Measurements from ENCODE around the gene DNAJC18.

Gene DNAJC18

DNA sequence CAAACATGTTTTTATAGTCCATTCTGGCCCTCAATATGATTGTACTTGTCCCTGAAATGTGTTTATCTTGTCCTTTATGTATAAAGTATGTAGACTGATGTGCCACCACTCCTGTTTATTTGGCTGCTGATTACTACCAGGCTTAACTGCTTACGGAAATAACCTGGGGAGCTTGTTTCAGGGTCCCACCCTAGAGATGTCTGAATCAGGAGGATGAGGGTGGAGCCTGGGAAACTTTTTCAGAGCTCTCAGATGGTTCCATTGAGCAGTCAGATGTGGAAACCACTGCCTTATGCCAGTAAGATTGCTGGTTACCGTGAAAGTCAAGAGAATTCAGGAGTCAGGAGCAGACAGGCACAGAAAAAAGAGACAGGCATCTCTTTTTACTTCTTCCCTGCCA lies 75.4 kb downstream of the DNAJC18 start:
- no peak for DNase-seq (ENCODE audit: low read depth)

- DNase-seq (ENCODE audit: low read depth): no peak
Measured at GRCh38 chr5:139361835-139362429, 77.4 kb downstream of the DNAJC18 start.

DNA sequence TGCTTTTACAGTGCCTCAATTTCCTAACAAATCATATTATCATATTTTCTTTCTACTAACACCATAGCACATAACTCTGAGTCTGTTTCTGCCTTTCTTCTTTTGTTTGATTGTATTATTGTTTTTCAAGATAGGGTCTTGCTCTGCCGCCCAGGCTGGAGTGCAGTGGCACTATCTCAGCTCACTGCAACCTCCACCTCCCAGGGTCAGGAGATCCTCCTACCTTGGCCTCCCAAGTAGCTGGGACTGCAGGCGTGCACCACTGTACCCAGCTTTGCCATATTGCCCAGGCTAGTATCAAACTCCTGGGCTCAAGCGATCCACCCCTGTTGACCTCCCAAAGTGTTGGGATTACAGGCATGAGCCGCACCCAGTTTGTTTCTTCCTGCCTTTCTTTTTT lies 78.9 kb downstream of the DNAJC18 start:
- no peak for DNase-seq (ENCODE audit: low read depth)
